NCI-H128 (cell line): ENCODE data around the gene IPP.
"Not testable (repeated sequence)": the region's sequence is repeated elsewhere in the genome, so short reads cannot be mapped to it uniquely, and the experiment has no call there.

ENCODE experiments used
- DNase-seq: peaks from one replicate; lab custom pipeline; 2025; ENCODE audit not compliant: unreplicated experiment; lab: John Stamatoyannopoulos, UW

IPP gene

DNA sequence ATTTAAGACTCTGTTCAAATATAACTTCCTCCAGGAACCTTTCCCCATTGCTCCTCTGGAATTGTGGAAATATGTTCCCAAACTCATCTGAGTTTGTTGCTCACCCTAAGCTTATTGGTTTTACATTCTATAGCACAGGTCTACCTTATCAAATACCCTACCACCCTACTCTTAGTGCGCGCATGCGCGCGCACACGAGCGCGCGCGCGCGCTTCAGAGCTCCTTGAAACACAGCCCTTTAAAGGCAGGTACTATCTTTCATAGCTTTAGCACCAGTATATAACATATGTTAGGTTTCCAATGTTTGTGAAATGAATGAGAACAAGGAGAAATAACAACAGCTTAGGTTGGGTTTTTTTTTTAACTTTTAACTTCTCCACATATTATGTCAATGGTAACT, 3.5 kb downstream of the IPP start:
- DNase-seq: no peak

DNA sequence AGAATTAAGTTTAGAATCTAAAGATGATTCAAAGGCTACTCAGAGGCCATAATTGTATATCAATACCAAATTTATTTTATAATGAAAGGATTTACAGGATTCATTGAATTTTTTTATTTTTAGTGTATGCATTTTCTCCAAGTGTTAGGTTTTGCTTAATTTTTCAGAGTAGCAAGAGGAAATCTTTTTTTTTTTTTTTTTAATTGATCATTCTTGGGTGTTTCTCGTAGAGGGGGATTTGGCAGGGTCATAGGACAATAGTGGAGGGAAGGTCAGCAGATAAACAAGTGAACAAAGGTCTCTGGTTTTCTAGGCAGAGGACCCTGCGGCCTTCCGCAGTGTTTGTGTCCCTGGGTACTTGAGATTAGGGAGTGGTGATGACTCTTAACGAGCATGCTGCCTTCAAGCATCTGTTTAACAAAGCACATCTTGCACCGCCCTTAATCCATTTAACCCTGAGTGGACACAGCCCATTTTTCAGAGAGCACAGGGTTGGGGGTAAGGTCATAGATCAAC, 10.8 kb downstream of the IPP start:
- not testable (repeated sequence) for DNase-seq

DNA sequence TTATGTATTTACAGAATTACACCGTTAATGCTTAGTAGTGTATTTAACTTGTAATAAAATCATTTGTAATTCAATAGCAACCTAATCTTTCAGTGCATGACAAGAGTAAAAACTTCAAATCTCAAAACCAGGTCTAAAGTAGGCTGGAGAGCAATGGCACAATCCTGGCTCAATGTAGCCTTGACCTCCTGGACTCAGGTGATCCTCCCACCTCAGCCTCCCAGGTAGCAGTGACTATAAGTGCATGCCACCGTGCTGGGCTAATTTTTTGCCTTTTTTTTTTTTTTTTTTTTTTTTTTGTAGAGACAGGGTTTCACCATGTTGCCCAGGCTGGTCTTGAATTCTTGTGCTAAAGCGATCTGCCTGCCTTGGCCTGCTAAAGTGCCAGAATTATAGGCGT, 11.3 kb downstream of the IPP start:
- DNase-seq: no peak

DNA sequence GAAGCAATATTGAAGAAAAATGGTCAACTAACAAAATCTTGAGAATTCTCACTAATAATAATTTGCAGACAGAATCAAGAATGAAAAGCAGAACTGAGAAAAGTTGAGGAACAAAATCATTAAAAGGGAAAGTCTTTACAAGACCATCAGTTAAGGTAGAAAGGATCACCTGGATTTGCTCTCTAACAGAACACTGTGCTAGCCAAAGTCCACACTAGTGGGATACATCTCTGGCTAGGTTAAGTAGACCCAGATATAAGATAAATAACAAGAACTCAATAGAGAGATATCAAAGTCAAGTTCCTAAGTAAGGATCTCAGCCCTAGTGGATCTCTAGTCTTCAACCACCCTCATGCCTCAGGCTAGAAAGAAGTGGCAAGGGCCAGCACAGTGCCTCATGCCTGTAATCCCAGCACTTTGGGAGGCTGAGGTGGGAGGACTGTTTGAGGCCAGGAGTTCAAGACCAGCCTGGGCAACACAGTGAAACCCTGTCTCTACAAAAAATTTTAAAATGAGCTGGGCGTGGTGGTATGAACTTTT, 19.6 kb downstream of the IPP start:
- DNase-seq: no peak

DNA sequence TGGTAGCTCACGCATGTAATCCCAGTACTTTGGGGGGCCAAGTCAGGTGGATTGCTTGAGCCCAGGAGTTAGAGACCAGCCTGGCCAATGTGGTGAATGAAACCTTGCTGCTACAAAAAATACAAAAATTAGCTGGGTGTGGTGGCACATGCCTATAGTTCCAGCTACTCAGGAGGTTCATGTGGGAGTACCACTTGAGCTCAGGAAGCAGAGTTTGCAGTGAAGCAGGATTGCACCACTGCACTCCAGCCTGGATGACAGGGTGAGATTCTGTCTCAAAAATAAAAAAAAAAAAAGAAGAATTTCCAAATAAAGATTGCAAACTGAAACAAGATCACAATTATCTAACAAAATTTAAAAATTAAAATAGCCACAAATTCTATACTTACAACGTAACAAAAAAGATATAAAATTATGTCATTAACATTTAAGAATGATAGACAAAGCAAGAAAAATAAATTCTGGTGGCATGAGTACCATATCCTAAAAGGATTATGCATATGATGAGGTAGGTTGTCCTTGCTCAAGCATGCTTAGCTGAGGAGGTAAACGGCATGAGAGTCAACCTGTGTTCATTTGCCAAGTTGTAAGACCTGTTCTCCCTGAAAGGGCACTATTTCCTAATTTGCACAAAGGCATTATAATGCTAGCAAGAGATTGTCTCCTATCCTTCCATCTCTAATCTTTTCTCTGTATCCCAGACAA, 20.2 kb downstream of the IPP start:
- DNase-seq: no peak

GRCh38 chr1:45726007-45726406, 24.4 kb downstream of the IPP start:
- DNase-seq: not testable (repeated sequence)

- no peak for DNase-seq
Measured at GRCh38 chr1:45723248-45723930, 27.1 kb downstream of the IPP start.

GRCh38 chr1:45722809-45723208, 27.6 kb downstream of the IPP start:
- no peak for DNase-seq

- DNase-seq: no peak
Measured at GRCh38 chr1:45721207-45721606, 29.2 kb downstream of the IPP start.

DNA sequence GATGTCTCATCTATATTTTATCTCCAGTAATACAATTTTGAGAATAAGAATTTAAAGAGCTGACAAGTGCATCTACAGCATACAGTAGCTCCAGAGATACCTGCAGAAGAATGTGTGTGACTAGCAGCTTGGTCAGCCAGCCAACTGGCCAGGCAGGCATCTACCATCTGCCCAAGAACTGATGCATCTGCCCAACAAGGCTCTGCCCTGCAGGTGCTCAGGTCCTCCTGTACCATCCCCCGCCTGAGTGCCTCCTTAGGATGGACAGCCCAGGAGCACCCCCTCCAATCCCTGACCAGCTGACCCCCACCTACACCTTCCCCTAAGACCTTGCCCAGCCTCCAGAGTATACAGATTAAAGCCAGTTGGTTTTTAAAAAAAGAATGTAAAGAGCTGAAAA, 32.2 kb downstream of the IPP start:
- no peak for DNase-seq

DNA sequence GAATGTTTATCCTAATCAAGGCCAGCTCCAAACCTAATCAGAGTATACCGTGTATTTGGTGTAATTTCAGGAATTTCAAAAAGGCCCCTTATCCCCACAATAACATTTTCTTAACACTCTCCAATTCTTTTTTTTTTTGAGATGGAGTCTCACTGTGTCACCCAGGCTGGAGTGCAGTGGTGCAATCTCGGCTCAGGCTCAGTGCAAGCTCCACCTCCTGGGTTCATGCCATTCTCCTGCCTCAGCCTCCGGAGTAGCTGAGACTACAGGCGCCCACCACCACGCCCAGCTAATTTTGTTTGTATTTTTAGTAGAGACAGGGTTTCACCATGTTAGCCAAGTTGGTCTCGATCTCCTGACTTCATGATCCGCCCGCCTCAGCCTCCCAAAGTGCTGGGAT, 33.1 kb downstream of the IPP start:
- DNase-seq: not testable (repeated sequence)

DNA sequence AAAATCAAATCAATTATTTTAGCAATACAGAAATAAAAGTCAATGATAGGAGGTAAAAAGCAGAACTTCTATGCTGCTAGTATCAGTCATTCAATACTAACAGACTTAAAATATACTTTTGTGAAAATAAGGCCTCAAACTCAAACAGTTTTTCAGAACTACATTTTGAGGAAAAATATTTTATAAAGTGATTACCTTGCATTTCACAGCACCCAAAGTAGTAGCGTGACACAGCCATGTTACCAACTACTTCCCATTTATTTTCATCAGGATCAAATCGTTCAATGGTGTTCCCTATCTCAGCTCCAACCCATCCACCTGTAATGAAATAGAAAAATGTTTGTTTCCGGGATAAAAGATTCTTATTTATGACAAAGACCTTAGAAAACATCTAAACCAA, 33.8 kb downstream of the IPP start:
- no peak for DNase-seq

- DNase-seq: no peak
Measured at GRCh38 chr1:45713711-45714110, 36.7 kb downstream of the IPP start.

GRCh38 chr1:45704637-45705036, 45.8 kb downstream of the IPP start:
- DNase-seq: no peak

DNA sequence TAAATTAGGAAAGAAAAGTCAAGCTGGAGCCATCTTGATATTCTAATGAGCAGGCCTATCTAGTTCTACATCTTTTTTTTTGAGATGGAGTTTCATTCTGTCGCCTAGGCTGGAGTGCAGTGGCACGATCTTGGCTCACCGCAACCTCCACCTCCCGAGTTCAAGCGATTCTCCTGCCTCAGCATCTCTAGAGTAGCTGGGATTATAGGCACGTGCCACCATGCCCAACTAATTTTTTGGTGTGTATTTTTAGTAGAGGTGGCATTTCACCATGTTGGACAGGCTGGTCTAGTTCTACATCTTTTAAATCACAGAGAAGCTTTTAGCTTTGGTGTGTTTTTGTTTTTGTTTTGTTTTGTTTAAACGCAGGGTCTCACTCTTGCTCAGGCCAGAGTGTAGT, 55.6 kb downstream of the IPP start:
- no peak for DNase-seq

DNA sequence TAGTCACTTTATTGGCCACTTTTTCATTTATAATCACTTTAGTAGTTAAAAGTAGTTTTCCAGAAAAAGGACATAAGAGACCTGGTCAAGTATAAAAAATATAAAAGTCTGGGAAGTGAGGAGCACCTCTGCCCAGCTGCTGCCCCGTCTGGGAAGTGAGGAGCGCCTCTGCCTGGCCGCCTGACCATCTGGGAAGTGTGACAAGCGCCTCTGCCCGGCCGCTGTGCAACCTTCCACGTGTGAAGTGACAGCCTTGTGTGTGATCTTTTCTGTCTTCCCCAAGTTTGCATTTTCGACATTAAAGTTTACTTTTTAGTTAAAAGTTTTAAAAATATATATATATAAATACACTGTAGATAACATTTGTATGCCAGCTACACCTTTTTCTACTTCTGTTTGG, 56.6 kb downstream of the IPP start:
- not testable (repeated sequence) for DNase-seq

- peak; percentile 67 for DNase-seq
Measured at GRCh38 chr1:45687754-45688740, 62.4 kb downstream of the IPP start, which contains the start of gene TMEM69. Gene TMEM69, plus strand, starts transcription at chr1:45688181. Its CDS starts 2,888 bp downstream, at chr1:45691069.

- DNase-seq: peak; percentile 99
Measured at GRCh38 chr1:45687014-45687753, 63.3 kb downstream of the IPP start.

DNA sequence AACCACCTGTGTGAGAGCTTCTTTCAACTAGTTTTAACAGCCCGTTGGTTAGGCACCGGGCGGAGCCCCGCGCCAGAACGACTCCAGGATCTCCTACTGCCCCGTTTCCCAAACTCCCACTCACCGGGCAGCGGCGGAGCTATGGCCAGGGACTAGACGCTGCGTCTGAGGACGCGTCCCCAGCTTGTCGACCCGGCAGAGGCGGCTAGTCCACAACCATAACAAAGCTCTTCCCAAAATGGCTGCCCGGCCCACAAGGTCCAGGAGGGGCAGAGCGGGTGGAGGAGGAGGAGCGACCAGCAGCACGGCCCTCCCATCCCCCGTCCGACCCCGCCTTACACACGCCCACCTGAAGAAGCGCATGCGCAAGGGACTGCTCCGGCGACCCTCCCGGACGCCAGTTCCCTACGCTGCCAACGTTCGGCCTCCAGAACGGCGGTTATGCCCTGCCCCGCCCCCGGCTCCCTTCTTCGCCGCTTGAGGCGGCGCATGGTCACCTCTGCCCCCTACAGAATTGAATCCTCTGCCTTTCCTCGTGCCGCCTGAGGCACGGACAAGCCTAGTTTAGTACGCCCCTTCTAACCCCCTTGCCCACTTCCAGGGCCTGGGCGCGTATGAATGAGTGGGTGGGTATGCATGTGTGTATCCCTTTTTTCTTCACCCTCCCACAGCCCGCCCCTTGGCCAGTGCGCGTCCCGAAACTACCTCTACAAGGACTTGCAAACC, 64.0 kb downstream of the IPP start, which contains the start of gene GPBP1L1:
Gene GPBP1L1 (minus strand): TSS at position 246 of the 726 bp plus-strand sequence. CDS start 27,446 bp downstream, outside the sequence.
- DNase-seq: peak; percentile 96

GRCh38 chr1:45686015-45686287, 64.5 kb downstream of the IPP start:
- DNase-seq: peak; percentile 66
